Thymus (tissue), 11 donors: ENCODE data around the gene SGK1. TPM values are rescaled to one million over a fixed set of nuclear protein-coding genes. Genes with fewer than 3 reads are reported as not detected.
"Not testable (repeated sequence)": the region's sequence is repeated elsewhere in the genome, so short reads cannot be mapped to it uniquely, and the experiment has no call there.

ENCODE experiments used
- DNase-seq, 9 donors: peaks; one replicate each; pipeline ENCODE4 v3.0.0-alpha.2; 2013; ENCODE audit warnings: low spot score in 9 of 9, low read depth in 6 of 9, missing footprints in 1 of 9
- H3K27ac ChIP-seq, 2 donors: one replicate each; pipeline ENCODE4 v1.5.1; 2013; ENCODE audit warnings: control low read depth in 1 of 2, low read depth in 1 of 2, low read length in 1 of 2, mild to moderate bottlenecking in 1 of 2, moderate library complexity in 1 of 2
- H3K27me3 ChIP-seq, 2 donors: one replicate each; pipeline ENCODE4 v1.5.1; 2013; ENCODE audit warnings: low read length in 1 of 2; ENCODE audit not compliant: control insufficient read depth in 2 of 2, insufficient read depth in 1 of 2
- H3K36me3 ChIP-seq, 2 donors: one replicate each; pipeline ENCODE4 v1.5.1; 2013; ENCODE audit warnings: low read length in 1 of 2, mild to moderate bottlenecking in 1 of 2, moderate library complexity in 1 of 2; ENCODE audit not compliant: control insufficient read depth in 2 of 2, insufficient read depth in 2 of 2
- H3K4me1 ChIP-seq, 2 donors: one replicate each; pipeline ENCODE4 v1.5.1; 2013; ENCODE audit warnings: low read length in 2 of 2; ENCODE audit not compliant: control insufficient read depth in 2 of 2, insufficient read depth in 2 of 2
- H3K4me3 ChIP-seq, 2 donors: one replicate each; pipeline ENCODE4 v1.5.1; 2013; ENCODE audit warnings: low read length in 2 of 2, control low read depth in 1 of 2, mild to moderate bottlenecking in 1 of 2
- H3K9me3 ChIP-seq, 2 donors: one replicate each; pipeline ENCODE4 v1.5.1; 2013; ENCODE audit warnings: low read length in 1 of 2, mild to moderate bottlenecking in 1 of 2; ENCODE audit not compliant: control insufficient read depth in 2 of 2, insufficient read depth in 1 of 2
- WGBS: extraction: QIAGEN DNeasy Blood & Tissue Kit; methylation state at CpG from one replicate; pipeline ENCODE4 v1.1.7; 2013; 5-methylcytosine and 5-hydroxymethylcytosine counted together
- polyA plus RNA-seq: library from polyadenylated mRNA; stranded (reverse); fragments of 200-250 nt; gene quantifications from one replicate; pipeline ENCODE4 v1.2.3, GENCODE V29; 2013
- total RNA-seq: library from RNA; stranded (reverse); fragments of 120-200 nt; gene quantifications from one replicate; pipeline ENCODE4 v1.2.4, GENCODE V29; 2013
- donor health status: healthy.

The SGK1 gene
- total and polyA plus RNA-seq, 2 donors = 44.8 to 183 TPM

DNA sequence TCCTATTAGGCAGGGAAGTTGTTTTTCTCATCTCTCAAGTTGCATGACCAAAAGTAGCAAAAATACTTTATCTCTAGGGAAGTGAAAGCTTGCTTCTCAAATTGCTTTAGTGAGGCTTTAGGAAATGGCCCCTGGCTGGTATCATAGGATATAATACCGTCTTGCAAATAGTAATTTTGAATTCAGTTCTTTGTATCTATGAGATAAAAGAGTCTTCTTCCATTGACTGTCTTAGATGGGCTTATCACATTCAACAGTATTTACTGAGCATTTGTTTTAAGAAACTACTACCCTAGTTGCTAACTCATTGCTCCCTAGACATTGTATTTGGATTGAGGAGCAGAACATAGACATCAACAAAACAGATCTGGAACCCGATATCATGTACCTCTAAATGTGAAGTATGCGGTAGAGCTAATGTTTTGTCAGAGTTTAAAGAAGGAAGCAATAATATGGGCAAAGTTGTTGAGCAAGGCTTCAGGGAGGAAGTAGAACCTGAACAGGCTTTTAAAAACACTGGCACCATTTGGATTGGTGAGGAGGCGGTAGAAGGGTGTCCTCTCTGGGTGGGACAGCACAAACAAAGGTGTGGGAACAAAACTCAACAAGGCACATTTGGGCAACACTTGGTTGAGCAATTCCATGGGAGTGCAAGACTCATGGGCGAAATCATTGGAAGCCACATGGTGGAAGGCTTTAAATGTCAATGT, 101.5 kb downstream of the SGK1 start:
- no peak overlapping the region for H3K27ac ChIP-seq
- H3K4me1 ChIP-seq = no peaks in the 10 kb centered on the region
- H3K9me3 ChIP-seq = no peaks in the 10 kb centered on the region
- no peaks in the 10 kb centered on the region for H3K27me3 ChIP-seq
- 90% methylated on average over 5 of the region's 5 CpGs for WGBS
- no peak overlapping the region for H3K4me3 ChIP-seq
- DNase-seq = no peak
- no peaks in the 10 kb centered on the region for H3K36me3 ChIP-seq

DNA sequence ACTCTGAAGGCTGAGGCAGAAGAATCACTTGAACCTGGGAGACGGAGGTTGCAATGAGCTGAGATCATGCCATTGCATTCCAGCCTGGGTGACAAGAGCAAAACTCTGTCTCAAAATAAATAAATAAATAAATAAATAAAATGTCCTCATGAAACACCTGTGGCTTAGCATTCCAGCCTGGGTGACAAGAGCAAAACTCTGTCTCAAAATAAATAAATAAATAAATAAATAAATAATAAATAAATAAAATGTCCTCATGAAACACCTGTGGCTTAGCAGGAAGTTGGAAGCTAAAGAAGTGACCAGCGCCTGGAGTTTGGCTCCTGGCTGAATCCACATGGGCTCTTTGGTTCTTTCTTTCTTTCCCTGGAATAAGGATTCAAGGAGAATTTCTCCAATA, 104.5 kb downstream of the SGK1 start:
- H3K27me3 ChIP-seq, DNase-seq, H3K4me1 ChIP-seq, H3K9me3 ChIP-seq, H3K27ac ChIP-seq, H3K4me3 ChIP-seq, H3K36me3 ChIP-seq: not testable (repeated sequence)
- 100% methylated on average over 2 of the region's 2 CpGs for WGBS

DNA sequence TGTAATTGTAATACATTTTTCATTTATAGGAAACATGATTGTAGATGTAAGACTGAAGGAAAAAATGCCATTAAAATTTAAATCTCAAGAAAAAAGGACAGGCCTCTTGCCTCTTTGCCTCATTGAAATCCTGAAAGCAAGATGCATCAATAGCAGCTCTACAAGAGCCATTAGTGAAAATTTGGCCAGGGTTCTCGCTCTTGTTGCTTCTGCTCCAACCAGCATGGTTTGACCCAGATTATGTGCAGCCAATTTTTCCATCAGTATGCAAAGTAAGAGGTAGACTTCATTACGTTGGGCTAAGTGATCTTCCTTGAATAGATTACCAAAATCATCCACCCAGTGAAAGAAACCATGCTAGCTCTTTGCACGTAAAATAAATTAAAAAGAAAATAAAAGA, 106.6 kb downstream of the SGK1 start:
- no peak overlapping the region for H3K4me3 ChIP-seq
- WGBS = 96% methylated on average over 3 of the region's 3 CpGs
- no peaks in the 10 kb centered on the region for H3K27me3 ChIP-seq
- DNase-seq = no peak
- no peak overlapping the region for H3K27ac ChIP-seq
- H3K9me3 ChIP-seq = no peaks in the 10 kb centered on the region
- H3K36me3 ChIP-seq = no peaks in the 10 kb centered on the region
- no peaks in the 10 kb centered on the region for H3K4me1 ChIP-seq

DNA sequence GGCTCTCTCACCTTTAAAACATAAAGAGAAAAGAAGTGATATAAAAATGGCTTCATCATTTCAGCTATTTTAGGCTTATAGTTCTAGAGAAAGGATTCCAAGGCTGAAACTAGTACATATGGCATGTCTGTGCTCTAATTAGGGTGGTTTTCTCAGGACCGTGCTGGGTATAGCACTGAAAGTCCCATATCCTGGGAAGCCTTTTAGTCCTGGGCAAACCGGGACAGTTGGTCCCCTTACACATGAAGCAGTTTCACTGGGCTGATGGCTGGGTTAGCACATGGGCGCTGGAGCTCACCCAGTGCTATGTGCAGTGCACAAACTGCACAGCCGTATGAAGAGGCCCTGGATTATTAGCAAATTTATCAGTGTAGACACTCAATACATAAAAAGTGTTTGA, 110.5 kb downstream of the SGK1 start:
- H3K36me3 ChIP-seq = no peaks in the 10 kb centered on the region
- peaks cover 0 to 7% of the 10 kb centered on the region in 2 donors for H3K9me3 ChIP-seq
- DNase-seq = no peak
- no peak overlapping the region for H3K27ac ChIP-seq
- no peaks in the 10 kb centered on the region for H3K4me1 ChIP-seq
- no peaks in the 10 kb centered on the region for H3K27me3 ChIP-seq
- whole genome bisulfite sequencing = 98% methylated on average over 4 of the region's 4 CpGs
- no peak overlapping the region for H3K4me3 ChIP-seq

DNA sequence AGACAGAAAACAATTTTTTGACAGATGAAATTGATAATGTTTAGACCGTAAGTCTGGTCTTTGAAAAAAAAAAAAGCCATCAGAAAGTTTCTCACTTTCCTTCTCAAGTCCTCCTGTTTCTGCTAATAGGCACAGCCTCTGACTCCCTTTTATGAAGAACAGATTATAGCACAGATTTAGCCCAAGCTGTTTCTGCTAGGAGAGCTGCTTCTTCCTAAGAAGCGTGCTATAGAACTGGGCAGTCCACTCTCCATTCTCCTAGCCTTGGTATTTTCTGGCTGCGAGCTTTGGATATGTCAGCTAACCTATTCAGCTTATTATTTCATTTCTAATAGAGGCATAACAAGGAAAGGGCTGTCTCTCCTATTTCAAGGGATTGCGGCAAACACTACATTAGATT, 112.5 kb downstream of the SGK1 start:
- Histone ChIP-seq H3K4me3 (no peak overlapping the region), H3K27ac (no peak overlapping the region), H3K27me3 (no peaks in the 10 kb centered on the region), H3K36me3 (no peaks in the 10 kb centered on the region), H3K9me3 (peaks cover 0 to 7% of the 10 kb centered on the region in 2 donors), H3K4me1 (no peaks in the 10 kb centered on the region)
- DNase-seq = no peak
- 97% methylated on average over 4 of the region's 4 CpGs for WGBS

DNA sequence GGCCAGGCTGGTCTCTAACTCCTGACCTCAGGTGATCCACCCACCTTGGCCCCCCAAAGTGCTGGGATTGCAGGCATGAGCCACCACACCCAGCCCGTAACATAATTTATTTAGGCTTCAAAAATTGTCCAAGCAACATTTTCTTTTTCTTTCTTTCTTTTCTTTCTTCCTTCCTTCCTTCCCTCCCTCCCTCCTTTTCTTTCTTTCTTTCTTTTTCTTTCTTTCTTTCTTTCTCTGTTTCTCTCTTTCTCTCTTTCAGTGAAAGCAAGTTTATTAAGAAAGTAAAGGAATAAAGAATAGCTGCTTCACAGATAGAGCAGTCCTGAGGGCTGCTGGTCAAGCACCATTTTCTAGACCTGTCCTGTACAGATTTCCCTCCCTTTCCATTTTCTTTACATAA, 113.2 kb downstream of the SGK1 start:
- H3K9me3 ChIP-seq, H3K4me3 ChIP-seq, H3K27ac ChIP-seq, DNase-seq, H3K27me3 ChIP-seq, H3K4me1 ChIP-seq, H3K36me3 ChIP-seq: not testable (repeated sequence)
- 98% methylated on average over 1 of the region's 1 CpG for WGBS

DNA sequence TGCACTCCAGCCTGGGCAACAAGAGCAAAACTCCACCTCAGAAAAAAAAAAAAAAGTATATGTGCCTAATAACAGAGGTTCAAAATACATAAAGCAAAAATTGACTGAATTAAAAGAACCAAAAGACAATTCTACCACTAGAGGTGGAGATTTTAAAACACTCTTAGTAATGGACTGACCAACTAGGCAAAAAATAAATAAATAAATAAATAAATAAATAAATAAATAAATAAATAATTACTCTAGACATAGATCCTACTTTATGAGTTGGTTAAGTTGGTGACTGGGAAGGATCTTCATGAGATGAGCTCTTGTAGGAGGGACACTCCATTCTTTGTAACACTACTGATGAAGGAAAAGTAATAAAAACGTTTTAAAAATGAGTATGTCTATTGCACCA, 113.9 kb downstream of the SGK1 start:
- Histone ChIP-seq H3K4me3 (no peak overlapping the region), H3K27ac (no peak overlapping the region), H3K9me3 (peaks cover 0 to 7% of the 10 kb centered on the region in 2 donors), H3K4me1 (no peaks in the 10 kb centered on the region), H3K36me3 (no peaks in the 10 kb centered on the region), H3K27me3 (no peaks in the 10 kb centered on the region)
- 96% methylated on average over 1 of the region's 1 CpG for WGBS
- DNase-seq = no peak

DNA sequence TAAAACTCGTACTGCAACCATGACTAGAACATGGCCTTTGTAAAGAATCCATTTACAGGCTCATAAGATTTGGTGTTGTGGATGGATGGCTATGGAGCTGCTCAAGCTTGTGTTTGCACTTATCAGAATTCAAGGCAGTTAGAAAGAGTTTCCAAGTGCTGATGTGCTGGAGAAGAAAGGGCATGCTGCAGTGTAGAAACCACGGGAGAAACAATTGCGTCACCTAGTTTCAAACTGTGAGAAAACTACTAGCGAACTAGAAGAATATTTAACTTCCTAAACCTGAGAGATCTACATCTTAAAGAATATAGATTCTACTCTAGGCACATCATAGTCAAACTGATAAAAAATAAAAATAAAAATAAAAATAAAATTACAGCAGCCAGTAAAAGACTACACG, 116.2 kb downstream of the SGK1 start:
- no peak overlapping the region for H3K27ac ChIP-seq
- H3K4me1 ChIP-seq = no peaks in the 10 kb centered on the region
- DNase-seq = no peak
- no peaks in the 10 kb centered on the region for H3K27me3 ChIP-seq
- WGBS = 98% methylated on average over 5 of the region's 5 CpGs
- H3K36me3 ChIP-seq = no peaks in the 10 kb centered on the region
- H3K4me3 ChIP-seq = no peak overlapping the region
- peaks cover 0 to 7% of the 10 kb centered on the region in 2 donors for H3K9me3 ChIP-seq

DNA sequence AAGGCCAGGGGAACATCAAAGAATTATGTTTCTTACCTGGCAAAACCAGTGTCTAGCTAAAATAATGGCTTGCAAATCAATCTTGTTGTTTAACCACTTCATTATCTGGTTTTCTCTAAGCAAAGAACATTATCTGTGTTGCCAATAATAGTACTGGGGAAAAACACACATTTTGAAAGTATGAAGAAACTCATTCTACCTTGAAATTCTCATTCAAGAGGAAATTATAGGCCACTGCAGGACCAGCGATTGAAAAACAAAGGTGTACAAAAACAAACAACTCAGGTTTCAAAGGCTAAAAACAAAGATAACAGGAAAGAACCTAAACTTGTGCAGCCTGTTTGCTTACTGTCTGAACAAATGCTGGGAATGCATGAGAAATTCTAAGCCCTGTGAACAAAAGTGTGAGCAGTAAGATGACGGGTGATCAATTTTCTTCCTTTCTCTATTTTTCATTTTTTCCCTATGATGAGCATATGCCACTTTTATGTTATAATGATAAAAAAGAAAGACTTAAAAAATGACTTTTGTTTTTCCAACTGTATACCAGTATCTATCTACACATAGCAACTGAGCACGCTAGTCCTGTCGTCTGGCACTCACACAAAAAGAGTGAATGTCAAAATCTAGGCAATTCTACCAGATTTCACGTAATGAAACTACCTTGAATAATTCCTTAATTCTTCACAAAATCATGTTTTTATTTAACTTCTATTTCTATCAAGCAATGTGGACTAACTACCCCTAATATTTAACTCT, 117.9 kb downstream of the SGK1 start:
- Histone ChIP-seq H3K9me3 (peaks cover 0 to 7% of the 10 kb centered on the region in 2 donors), H3K36me3 (no peaks in the 10 kb centered on the region), H3K4me1 (no peaks in the 10 kb centered on the region), H3K4me3 (no peak overlapping the region), H3K27me3 (no peaks in the 10 kb centered on the region), H3K27ac (no peak overlapping the region)
- DNase-seq = no peak
- 95% methylated on average over 5 of the region's 5 CpGs for WGBS
